SH-SY5Y (cell line): ENCODE measurements around the gene CCDC177.

ENCODE experiments used
- GATA2 ChIP-seq: IDR thresholded peaks from 2 replicates; pipeline ENCODE4 v1.6.1; 2011; ENCODE audit warnings: mild to moderate bottlenecking, low read depth, low read length
- GATA3 ChIP-seq: IDR thresholded peaks from 2 replicates; pipeline ENCODE4 v1.6.1; 2011; ENCODE audit warnings: low read depth, mild to moderate bottlenecking, low read length, moderate library complexity

GRCh38 chr14:69535230-69535848 is 39.3 kb downstream of the CCDC177 start:
- no peak for TF ChIP-seq GATA2
- TF ChIP-seq GATA3, result no peak
